K562 (cell line): ENCODE results near the gene SSH3. TPM values are rescaled to one million over a fixed set of nuclear protein-coding genes. Genes with fewer than 3 reads are reported as not detected.
A peak's percentile ranks its signal among the peaks of the same experiment; 100 is the strongest.

Source experiments
- ATAC-seq: fragments of 200-7000 bp; cut with Tn5 transposase; 3 replicates; pipeline ENCODE4 v1.9.1; 2020; ENCODE audit warnings: moderate library complexity
- BruUV-seq: library from RNA; stranded (reverse); fragments of 400-500 nt; replicated peaks from 2 replicates; lab custom pipeline; 2021; lab: Mats Ljungman, UMichigan
- CTCF ChIA-PET: fragments of 300-600 bp; formaldehyde crosslinking; extraction: SDS; loops from one replicate; lab custom pipeline; 2021; ENCODE audit warnings: low intra/inter-chr PET ratio; lab: Yijun Ruan, JAX
- POLR2A ChIA-PET: fragments of 300-600, 350-650 bp; sonication (Branson Sonifier 250); formaldehyde crosslinking; extraction: SDS; loops from one replicate; lab custom pipeline; 2021; ENCODE audit warnings: antibody characterized with exemption, inconsistent platforms; lab: Yijun Ruan, JAX
- DNase-seq, 4 experiments: peaks; one replicate each; pipeline versions ENCODE4 v3.0.0 to v3.0.0-alpha.2; 2011 to 2018; ENCODE audit warnings: low spot score in 3 of 4, mixed read lengths in 3 of 4; ENCODE audit errors: extremely low read depth in 1 of 4
- FAIRE-seq: peaks from 2 replicates; lab custom pipeline; 2011; peaks lifted over from hg19 to GRCh38; lab: Jason Lieb, UNC
- H2AFZ ChIP-seq: 2 replicates; pipeline ENCODE4 v1.6.0; 2011; ENCODE audit warnings: low read depth, low read length, control low read depth, inconsistent platforms
- H3K27ac ChIP-seq: fragments of 200-600 bp; 3 replicates; pipeline ENCODE4 v1.8.0; 2011; ENCODE audit warnings: low read depth, mild to moderate bottlenecking, control low read depth, inconsistent platforms, low read length, moderate library complexity, mixed read lengths; ENCODE audit errors: extremely low read depth
- H3K27me3 ChIP-seq, 2 experiments: fragments of 300-600 bp in 1 of 2; 2 replicates in 1 of 2; 3 replicates in 1 of 2; pipeline versions ENCODE4 v1.6.0 to v1.8.0; 2011; ENCODE audit warnings: inconsistent platforms in 2 of 2, low read length in 2 of 2, mild to moderate bottlenecking in 1 of 2, mixed read lengths in 1 of 2, moderate library complexity in 1 of 2; ENCODE audit not compliant: control insufficient read depth in 2 of 2, insufficient read depth in 2 of 2
- H3K36me3 ChIP-seq: fragments of 300-600 bp; 3 replicates; pipeline ENCODE4 v1.8.0; 2011; ENCODE audit warnings: mild to moderate bottlenecking, low read length, inconsistent platforms; ENCODE audit not compliant: control insufficient read depth, insufficient read depth
- H3K4me1 ChIP-seq, 2 experiments: fragments of 200-600 bp in 1 of 2; replicated peaks in 1 of 2; 2 replicates in 1 of 2; 3 replicates in 1 of 2; pipeline versions ENCODE4 v1.5.1 to v1.8.0; 2011; ENCODE audit warnings: inconsistent platforms in 2 of 2, low read length in 2 of 2, mild to moderate bottlenecking in 1 of 2, mixed read lengths in 1 of 2, moderate library complexity in 1 of 2; ENCODE audit not compliant: control insufficient read depth in 2 of 2, insufficient read depth in 2 of 2
- H3K4me2 ChIP-seq: 2 replicates; pipeline ENCODE4 v1.6.1; 2011; ENCODE audit warnings: low read length, control low read depth, inconsistent platforms, mixed read lengths; ENCODE audit not compliant: insufficient read depth
- H3K4me3 ChIP-seq: fragments of 200-600 bp; sonication (generic), shearing (Covaris generic); 2 replicates; pipeline ENCODE4 v1.5.1; 2016; ENCODE audit warnings: control low read depth, inconsistent platforms
- H3K79me2 ChIP-seq: fragments of 200-600 bp; 3 replicates; pipeline ENCODE4 v1.8.0; 2011; ENCODE audit warnings: low read length, inconsistent platforms; ENCODE audit not compliant: control insufficient read depth, insufficient read depth
- H3K9ac ChIP-seq, 2 experiments: 2 replicates each; pipeline versions ENCODE4 v1.6.0 to v1.6.1; 2011; ENCODE audit warnings: low read depth in 2 of 2, low read length in 2 of 2, control low read depth in 1 of 2, inconsistent platforms in 1 of 2, mild to moderate bottlenecking in 1 of 2, mixed read lengths in 1 of 2; ENCODE audit not compliant: insufficient read depth in 1 of 2
- H3K9me1 ChIP-seq: one replicate; pipeline ENCODE4 v1.6.0; 2011; ENCODE audit warnings: inconsistent platforms, mild to moderate bottlenecking, low read length, moderate library complexity; ENCODE audit not compliant: control insufficient read depth, insufficient read depth
- H3K9me3 ChIP-seq: replicated peaks from 2 replicates; pipeline ENCODE4 v1.5.1; 2011; ENCODE audit warnings: low read depth, low read length, inconsistent platforms; ENCODE audit not compliant: control insufficient read depth, insufficient read depth
- H4K20me1 ChIP-seq: replicated peaks from 2 replicates; pipeline ENCODE4 v1.6.1; 2011; ENCODE audit warnings: low read length, inconsistent platforms, mixed read lengths; ENCODE audit not compliant: control insufficient read depth, insufficient read depth
- EZH2 ChIP-seq: IDR thresholded peaks from 2 replicates; pipeline ENCODE4 v1.6.1; 2012; ENCODE audit warnings: low read depth, mild to moderate bottlenecking, inconsistent platforms, low read length, borderline replicate concordance
- GABPA ChIP-seq: fragments of 200-800 bp; sonication (Bioruptor generic); conservative IDR thresholded peaks from 2 replicates; pipeline ENCODE4 v1.6.1; 2016; ENCODE audit warnings: low read depth, missing genetic modification characterization, missing compliant biosample characterization
- POLR2G ChIP-seq: fragments of 200-400 bp; formaldehyde crosslinking; IDR thresholded peaks from 2 replicates; pipeline ENCODE4 v1.6.1; 2017; ENCODE audit warnings: low read depth, mild to moderate bottlenecking, antibody characterized with exemption, low read length, moderate library complexity
- REST ChIP-seq, 2 experiments: fragments of 450-650 bp; formaldehyde crosslinking in 1 of 2; IDR thresholded peaks; 2 replicates each; pipeline versions ENCODE4 v1.4.0 to v1.6.1; 2014 to 2020; ENCODE audit warnings: mild to moderate bottlenecking in 2 of 2, borderline replicate concordance in 1 of 2, low read depth in 1 of 2
- TSC22D4 ChIP-seq: fragments of 450-650 bp; IDR thresholded peaks from 2 replicates; pipeline ENCODE4 v1.6.1; 2016; ENCODE audit warnings: missing genetic modification characterization, missing biosample characterization, control low read depth
- ZBTB1 ChIP-seq: sonication (generic); formaldehyde crosslinking; IDR thresholded peaks from 2 replicates; pipeline ENCODE4 v1.8.1; 2023; ENCODE audit warnings: missing genetic modification reagents, low read depth, mild to moderate bottlenecking, borderline replicate concordance
- ZBTB7A ChIP-seq: IDR thresholded peaks from 2 replicates; pipeline ENCODE4 v1.6.1; 2011; ENCODE audit warnings: low read depth, mild to moderate bottlenecking, low read length, moderate library complexity, borderline replicate concordance; ENCODE audit not compliant: control insufficient read depth
- ZFP36 ChIP-seq: fragments of 150-350 bp; IDR thresholded peaks from 2 replicates; pipeline ENCODE4 v1.6.1; 2018; ENCODE audit warnings: low read length, low read depth; ENCODE audit not compliant: partially characterized antibody
- ZNF143 ChIP-seq: sonication (generic); formaldehyde crosslinking; IDR thresholded peaks from 2 replicates; pipeline ENCODE4 v1.9.0; 2022; ENCODE audit warnings: mild to moderate bottlenecking, missing genetic modification reagents
- WGBS: fragments of 100-300 bp; shearing (Covaris generic); methylation state at CpG from one replicate; pipeline ENCODE4 v1.1.6; 2016; ENCODE audit warnings: low coverage, mixed read lengths; ENCODE audit not compliant: insufficient coverage; ENCODE audit errors: missing lambda C conversion rate; 5-methylcytosine and 5-hydroxymethylcytosine counted together
- in situ Hi-C: fragments of 300-500 bp; cut with MboI; formaldehyde crosslinking; loops from 4 replicates; pipeline ENCODE4 v1.15.0; 2018; ENCODE audit warnings: inconsistent platforms, mixed read lengths
- intact Hi-C: fragments of 100-400 bp; cut with micrococcal nuclease; formaldehyde crosslinking; loops from 2 replicates; pipeline ENCODE4 v1.14.2; 2022
- polyA plus RNA-seq, 8 experiments: library from polyadenylated mRNA; depleted of rRNA in 4 of 8; stranded (reverse) in 5 of 8; unstranded in 3 of 8; fragments of >200 nt; fragmentation: Nextera tagmentation in 2 of 8; fragmentation: Illumina TruSeq in 1 of 8; extraction: Ambion mirVana in 2 of 8; extraction: Trizol in 1 of 8; gene quantifications; 2 replicates each; pipeline versions ENCODE4 v1.2.1 to v1.2.3, GENCODE V29; 2011 to 2014; ENCODE audit warnings: inconsistent platforms in 1 of 8, missing spikeins in 1 of 8
- total RNA-seq, 7 experiments: library from RNA; depleted of rRNA in 6 of 7; stranded (reverse); fragments of >200 nt in 6 of 7; fragmentation: Illumina TruSeq in 2 of 7; extraction: Trizol in 2 of 7; gene quantifications; 2 replicates each; pipeline versions ENCODE4 v1.2.1 to v1.2.3, GENCODE V29; 2011 to 2021; ENCODE audit warnings: low replicate concordance in 1 of 7
- TF ChIP-seq, protein P1 (sequence below): fragments of 450-650 bp; formaldehyde crosslinking; IDR thresholded peaks from 2 replicates; pipeline ENCODE4 v1.4.0; 2022; ENCODE audit warnings: mild to moderate bottlenecking, moderate library complexity

The SSH3 gene
- total and polyA plus RNA-seq, 9 of the 15 experiments (the other 6 are each of a cell fraction or from before 2014, with no cell fraction given), result 0.07 to 1.0 (median 0.24) TPM; not detected in 3

DNA sequence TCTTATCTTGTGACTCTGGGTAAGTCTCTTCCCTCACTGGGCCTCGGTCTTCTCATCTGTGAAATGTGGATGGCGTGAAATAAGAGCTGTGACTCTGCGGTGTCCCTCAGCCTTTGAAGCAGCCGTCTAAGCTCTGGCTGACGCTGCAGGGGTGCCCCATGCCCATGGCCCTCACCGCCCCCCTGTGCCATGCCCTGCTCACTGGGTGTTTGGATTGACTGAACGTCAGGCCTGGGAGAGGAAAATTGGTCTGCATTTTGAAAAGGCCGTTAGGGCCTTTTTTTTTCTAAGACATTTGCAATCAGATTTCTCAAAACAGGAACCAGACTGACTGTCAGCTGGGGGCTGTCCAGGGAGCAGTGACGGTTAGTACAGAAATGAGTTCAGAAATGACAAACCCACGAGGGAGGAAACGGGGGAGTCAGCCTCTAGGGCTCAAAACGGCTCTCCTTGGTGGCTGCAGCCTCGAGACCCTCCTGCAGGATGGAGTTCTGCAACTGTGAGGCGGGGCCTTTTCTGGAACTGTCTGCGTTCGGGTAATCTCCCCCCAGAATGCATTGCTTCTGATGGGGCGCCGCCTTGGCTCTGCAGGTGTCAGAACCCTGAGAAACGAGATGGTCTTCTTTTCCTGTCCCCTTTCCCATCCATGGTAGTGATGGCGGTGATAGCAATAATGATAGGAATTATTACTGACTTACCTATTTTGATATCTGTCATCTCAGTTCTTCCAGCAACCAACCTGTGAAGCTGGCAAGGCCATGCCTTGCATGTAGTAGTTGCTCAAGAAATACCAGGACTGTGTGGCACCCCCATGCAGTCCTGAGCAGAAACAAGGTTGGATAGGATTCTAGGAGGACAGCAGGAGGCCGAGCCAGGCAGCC, 35.0 kb upstream of the SSH3 start:
- peak overlapping the region; percentile 96; the same call in 1 of the 2 replicates for H3K4me3 ChIP-seq
- H3K4me2 ChIP-seq, result peak overlapping the region; percentile 93
- intact Hi-C loops, result no loop called here
- ChIA-PET CTCF (interaction anchor here (3.5 kb wide), 1 partner anchor 49 kb away, joined by 35 read pairs; no protein-coding TSS in a partner anchor), POLR2A (interaction anchor here (0.7 to 2.4 kb wide), 4 partner anchors 9 to 86 kb away, joined by 3 to 12 read pairs (median 4); no protein-coding TSS in a partner anchor)
- H3K27me3 ChIP-seq, result no peaks in the 10 kb centered on the region
- no peak overlapping the region for H2AFZ ChIP-seq
- DNase-seq (no peak), ATAC-seq (no peak), FAIRE-seq (peak; percentile 69)
- H3K9me1 ChIP-seq, result peaks cover 7% of the 10 kb centered on the region
- peak overlapping the region; percentile 81 to 96 for H3K9ac ChIP-seq
- peak overlapping the region; percentile 79; the same call in 2 of the 3 replicates for H3K27ac ChIP-seq
- H3K4me1 ChIP-seq, result peaks cover 34 to 68% of the 10 kb centered on the region in 2 experiments
- peaks cover 20% of the 10 kb centered on the region; the same call in 1 of the 2 replicates for H4K20me1 ChIP-seq
- 56% methylated on average over 20 of the region's 21 CpGs for WGBS
- peaks cover 61% of the 10 kb centered on the region; the same call in 2 of the 3 replicates for H3K36me3 ChIP-seq
- H3K79me2 ChIP-seq, result peaks cover 71% of the 10 kb centered on the region
- H3K9me3 ChIP-seq, result no peaks in the 10 kb centered on the region
- no TSS peak for BruUV-seq
- in situ Hi-C loops, result no loop called here
- no peak for TF ChIP-seq ZBTB1
- TF ChIP-seq ZBTB7A, result peak; percentile 29; the same call in 1 of the 2 replicates
- TF ChIP-seq GABPA, result no peak
- TF ChIP-seq ZNF143 (CRISPR knock-in tag), result peak; percentile 53; the same call in 1 of the 2 replicates
- TF ChIP-seq ZFP36, result no peak
- no peak for TF ChIP-seq EZH2
- TF ChIP-seq, protein P1, sequence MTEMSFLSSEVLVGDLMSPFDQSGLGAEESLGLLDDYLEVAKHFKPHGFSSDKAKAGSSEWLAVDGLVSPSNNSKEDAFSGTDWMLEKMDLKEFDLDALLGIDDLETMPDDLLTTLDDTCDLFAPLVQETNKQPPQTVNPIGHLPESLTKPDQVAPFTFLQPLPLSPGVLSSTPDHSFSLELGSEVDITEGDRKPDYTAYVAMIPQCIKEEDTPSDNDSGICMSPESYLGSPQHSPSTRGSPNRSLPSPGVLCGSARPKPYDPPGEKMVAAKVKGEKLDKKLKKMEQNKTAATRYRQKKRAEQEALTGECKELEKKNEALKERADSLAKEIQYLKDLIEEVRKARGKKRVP, result no peak
- no peak for TF ChIP-seq TSC22D4 (tag)
- TF ChIP-seq REST (IDR thresholded peaks at IDR 0.05; ENCODE audit: borderline replicate concordance), result no peak
- no peak for TF ChIP-seq REST (CRISPR knock-in tag; IDR thresholded peaks at IDR 0.05; ENCODE audit: low read depth)
- TF ChIP-seq POLR2G, result 0 out of 2 replicates have a peak, but pooled peaks have one; percentile 6
